Adrenal gland (tissue), 12 donors: ENCODE measurements around the gene MCOLN2. TPM values are rescaled to one million over a fixed set of nuclear protein-coding genes. Genes with fewer than 3 reads are reported as not detected.
A peak's percentile ranks its signal among the peaks of the same experiment; 100 is the strongest.

Experiments
- DNase-seq, 7 donors: peaks; one replicate each; pipeline ENCODE4 v3.0.0-alpha.2; 2019 to 2020
- H3K27ac ChIP-seq, 5 donors: fragments of 200-600 bp; sonication (generic) in 4 of 5; 1 replicate in 3 of 5; 2 replicates in 2 of 5; pipeline versions ENCODE4 v1.5.1 to v1.8.0; 2016 to 2020; ENCODE audit warnings: mild to moderate bottlenecking in 1 of 5
- H3K27me3 ChIP-seq: fragments of 200-600 bp; 2 replicates; pipeline ENCODE4 v1.8.0; 2021
- H3K36me3 ChIP-seq, 2 donors: fragments of 200-600 bp; replicated peaks in 1 of 2; 1 replicate in 1 of 2; 2 replicates in 1 of 2; pipeline versions ENCODE4 v1.5.1 to v1.8.0; 2018 to 2022
- H3K4me1 ChIP-seq, 2 donors: fragments of 200-600 bp; replicated peaks in 1 of 2; 1 replicate in 1 of 2; 2 replicates in 1 of 2; pipeline versions ENCODE4 v1.5.1 to v1.8.0; 2018 to 2021
- H3K4me3 ChIP-seq, 4 donors: fragments of 200-600 bp; sonication (generic) in 3 of 4; one replicate each; pipeline ENCODE4 v1.5.1; 2016 to 2018
- H3K9me3 ChIP-seq, 3 donors: fragments of 200-600 bp; sonication (generic) in 1 of 3; replicated peaks in 1 of 3; 1 replicate in 2 of 3; 2 replicates in 1 of 3; pipeline versions ENCODE4 v1.5.1 to v1.8.0; 2016 to 2021
- CTCF ChIP-seq, 6 experiments: fragments of 450-650 bp in 4 of 6; fragments of 200-600 bp in 2 of 6; sonication (generic) in 1 of 6; IDR thresholded peaks; 1 replicate in 5 of 6; 2 replicates in 1 of 6; pipeline versions ENCODE4 v1.5.1 to v1.8.0; 2016 to 2021; ENCODE audit warnings: antibody characterized with exemption in 6 of 6, mild to moderate bottlenecking in 2 of 6, moderate library complexity in 1 of 6
- POLR2A ChIP-seq, 2 donors: fragments of 450-650 bp; IDR thresholded peaks; one replicate each; pipeline ENCODE4 v1.6.1; 2017; ENCODE audit warnings: antibody characterized with exemption in 2 of 2, mild to moderate bottlenecking in 2 of 2, moderate library complexity in 1 of 2
- WGBS, 4 donors: extraction: QIAGEN DNeasy Blood & Tissue Kit in 2 of 4; methylation state at CpG; one replicate each; pipeline versions ENCODE4 v1.1.5 to v1.1.7; 2013 to 2017; 5-methylcytosine and 5-hydroxymethylcytosine counted together
- intact Hi-C, 2 donors: fragments of 100-400 bp; cut with DNase I; formaldehyde crosslinking; loops; one replicate each; pipeline versions ENCODE4 v1.14.1 to v1.15.0; 2022 to 2023
- polyA plus RNA-seq, 3 donors: library from polyadenylated mRNA; stranded (reverse); fragments of 200-250 nt in 2 of 3; fragments of 350-450 nt in 1 of 3; fragmentation: Illumina TruSeq in 1 of 3; extraction: RNeasy Lipid Tissue Mini Kit (QIAGEN cat#74804) in 1 of 3; gene quantifications; one replicate each; pipeline ENCODE4 v1.2.3, GENCODE V29; 2013 to 2014
- total RNA-seq, 9 donors: library from RNA; depleted of rRNA in 4 of 9; stranded (reverse); fragments of >200 nt in 4 of 9; fragments of 120-200 nt in 1 of 9; fragmentation: NEBNext Ultra II Directional in 1 of 9; extraction: Animal tissue kit (Norgen Biotek cat#: 25700) in 1 of 9; gene quantifications; one replicate each; pipeline versions ENCODE4 v1.1.0 to v1.2.4, GENCODE V29; 2013 to 2023
- donor health status: healthy with polysubstance abuse.
- donor health status: Bipolar disorder and iron deficiency.
- donor health status: DM: yes; HTN: yes; CAD: no.
- donor health status: DM: no; HTN: no; CAD: no.
- donor health status: DM: no; HTN: no; CAD: no.
- donor health status: DM: yes; HTN: yes; CAD: no.

The MCOLN2 gene
- total and polyA plus RNA-seq, 12 donors = 0.89 to 40.1 (median 14.8) TPM

GRCh38 chr1:85030536-85030935, 33.6 kb upstream of the MCOLN2 start:
- TF ChIP-seq CTCF (IDR thresholded peaks at IDR 0.05) (no peak), POLR2A (IDR thresholded peaks at IDR 0.05) (no peak)
- no peak overlapping the region for H3K4me3 ChIP-seq
- no peaks in the 10 kb centered on the region for H3K36me3 ChIP-seq
- intact Hi-C loops = no loop called here
- H3K9me3 ChIP-seq = no peaks in the 10 kb centered on the region
- H3K27ac ChIP-seq = no peak overlapping the region
- DNase-seq = no peak
- no peaks in the 10 kb centered on the region for H3K27me3 ChIP-seq
- no peaks in the 10 kb centered on the region for H3K4me1 ChIP-seq

GRCh38 chr1:85028151-85028550, 31.2 kb upstream of the MCOLN2 start:
- DNase-seq = no peak
- Histone ChIP-seq H3K9me3 (no peaks in the 10 kb centered on the region), H3K27ac (no peak overlapping the region), H3K36me3 (no peaks in the 10 kb centered on the region), H3K4me3 (no peak overlapping the region), H3K27me3 (no peaks in the 10 kb centered on the region), H3K4me1 (no peaks in the 10 kb centered on the region)
- intact Hi-C loops = loop anchor here in 1 of 2 donors (5.0 kb wide), 1 partner anchor 86 kb away; no protein-coding TSS in a partner anchor
- 82 to 90% (median 86%) methylated on average over 3 of the region's 3 CpGs for WGBS, 4 donors
- no peak for TF ChIP-seq POLR2A (IDR thresholded peaks at IDR 0.05)
- no peak for TF ChIP-seq CTCF (IDR thresholded peaks at IDR 0.05)

GRCh38 chr1:85027242-85027983, 30.5 kb upstream of the MCOLN2 start:
- Histone ChIP-seq H3K4me1 (no peaks in the 10 kb centered on the region), H3K9me3 (no peaks in the 10 kb centered on the region), H3K27me3 (no peaks in the 10 kb centered on the region), H3K36me3 (no peaks in the 10 kb centered on the region), H3K27ac (no peak overlapping the region), H3K4me3 (no peak overlapping the region)
- TF ChIP-seq POLR2A (IDR thresholded peaks at IDR 0.05) (no peak), CTCF (IDR thresholded peaks at IDR 0.05) (peak in 4 of 6 experiments; percentile 29 to 53 (median 36))
- peak in 1 of 7 donors; percentile 17 for DNase-seq
- intact Hi-C loops = loop anchor here in 1 of 2 donors (5.0 kb wide), 1 partner anchor 85 kb away; no protein-coding TSS in a partner anchor
- WGBS, 4 donors = 75 to 83% (median 79%) methylated on average over 5 of the region's 5 CpGs

DNA sequence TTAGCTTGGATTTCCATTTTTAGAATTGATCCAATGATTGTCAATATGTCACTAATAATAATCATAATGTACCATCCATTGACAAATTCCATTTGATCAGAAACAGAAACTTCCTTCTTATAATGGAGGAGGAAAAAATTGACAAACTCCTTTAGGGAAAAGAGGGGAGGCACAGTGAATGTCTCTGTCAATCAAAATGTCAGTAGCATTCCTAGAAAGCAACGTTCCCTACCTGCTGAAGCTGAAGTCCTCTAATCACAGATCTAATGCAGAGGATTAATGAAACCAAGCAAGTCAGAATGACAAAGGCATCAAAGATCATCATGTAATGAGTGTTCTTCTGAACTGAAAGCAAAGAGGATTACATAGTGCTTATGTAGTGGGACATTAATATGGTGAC, 29.0 kb upstream of the MCOLN2 start:
- H3K27me3 ChIP-seq = no peaks in the 10 kb centered on the region
- intact Hi-C loops = loop anchor here in 1 of 2 donors (5.0 kb wide), 1 partner anchor 84 kb away; no protein-coding TSS in a partner anchor
- no peaks in the 10 kb centered on the region for H3K9me3 ChIP-seq
- WGBS, 4 donors = 74 to 83% (median 78%) methylated on average over 1 of the region's 1 CpG
- H3K4me3 ChIP-seq = no peak overlapping the region
- H3K36me3 ChIP-seq = no peaks in the 10 kb centered on the region
- no peaks in the 10 kb centered on the region for H3K4me1 ChIP-seq
- no peak overlapping the region for H3K27ac ChIP-seq
- TF ChIP-seq POLR2A (IDR thresholded peaks at IDR 0.05) = no peak
- TF ChIP-seq CTCF (IDR thresholded peaks at IDR 0.05) = no peak
- no peak for DNase-seq
